ENCODE measurements around the gene MYO18B. TPM values are rescaled to one million over a fixed set of nuclear protein-coding genes. Genes with fewer than 3 reads are reported as not detected.

MYO18B gene
- total and polyA plus RNA-seq, 2 of the 8 experiments (the other 6 are each of a cell fraction or from before 2014, with no cell fraction given), result 0.62 to 0.78 TPM

DNA sequence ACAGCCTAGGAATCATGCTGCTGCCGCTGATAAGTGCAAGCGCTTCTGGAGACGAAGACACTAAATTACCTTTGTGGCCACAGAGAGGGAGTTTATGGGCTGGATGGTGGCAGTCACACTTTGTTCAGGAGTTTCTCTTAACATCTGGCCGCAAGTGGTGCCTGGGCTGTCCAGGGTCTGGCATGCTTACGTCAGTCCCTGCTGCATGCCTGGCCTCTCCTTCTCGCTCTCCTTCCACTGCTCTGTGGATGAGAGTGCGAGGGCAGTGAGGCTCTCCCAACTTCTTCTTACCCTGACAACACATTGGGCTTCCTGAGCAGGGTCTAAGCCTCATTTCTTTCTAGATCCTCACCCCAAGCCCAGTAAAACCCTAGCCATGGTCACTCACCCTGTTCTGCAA lies 266.6 kb downstream of the MYO18B start:
- H4K91ac ChIP-seq (replicated peaks; ENCODE audit: insufficient read length, low read length), result no peak overlapping the region
- no peak overlapping the region for H2BK20ac ChIP-seq (ENCODE audit: low read length)
- no peak overlapping the region for H3K4ac ChIP-seq (replicated peaks; ENCODE audit: insufficient read length, low read depth, low read length)
- no peak overlapping the region for H3K9ac ChIP-seq (replicated peaks in 1 of 4; ENCODE audit: extremely low read depth in 1 of 4, low read depth in 3 of 4, low read length in 3 of 4)
- no peak overlapping the region for H2BK15ac ChIP-seq (ENCODE audit: low read length)
- FAIRE-seq (no peak), DNase-seq (ENCODE audit: low read depth in 1 of 2, low spot score in 2 of 2) (no peak)
- H2BK120ac ChIP-seq (replicated peaks; ENCODE audit: low read depth, low read length), result no peak overlapping the region
- TF ChIP-seq BCL11A (IDR thresholded peaks at IDR 0.05; ENCODE audit: low read depth in 2 of 2, low read length in 2 of 2), result no peak
- no peak for TF ChIP-seq TBP (IDR thresholded peaks at IDR 0.05; ENCODE audit: low read depth, low read length)
- no peak for TF ChIP-seq SUZ12 (IDR thresholded peaks at IDR 0.05; ENCODE audit: low read length)
- no peak for TF ChIP-seq NANOG (IDR thresholded peaks at IDR 0.05; ENCODE audit: insufficient read depth, low read depth, low read length, poor library complexity, severe bottlenecking)
- TF ChIP-seq ASH2L (IDR thresholded peaks at IDR 0.05; ENCODE audit: low read length), result no peak
- TF ChIP-seq SIRT6 (IDR thresholded peaks at IDR 0.05; ENCODE audit: low read length), result no peak
- TF ChIP-seq MAFK (IDR thresholded peaks at IDR 0.05; ENCODE audit: low read depth, low read length), result no peak
- TF ChIP-seq CEBPB (IDR thresholded peaks at IDR 0.05; ENCODE audit: low read depth, low read length), result no peak
- TF ChIP-seq NRF1 (IDR thresholded peaks at IDR 0.05; ENCODE audit: low read depth, low read length), result no peak
- no peak for TF ChIP-seq RFX5 (IDR thresholded peaks at IDR 0.05; ENCODE audit: borderline replicate concordance, low read depth, low read length)
- TF ChIP-seq GTF2F1 (IDR thresholded peaks at IDR 0.05; ENCODE audit: borderline replicate concordance, low read depth, low read length), result no peak
- TF ChIP-seq TCF12 (IDR thresholded peaks at IDR 0.05; ENCODE audit: low read depth, low read length), result no peak
- no peak for TF ChIP-seq SIX5 (IDR thresholded peaks at IDR 0.05; ENCODE audit: low read depth, low read length)
- TF ChIP-seq TAF7 (optimal IDR thresholded peaks at IDR 0.05; ENCODE audit: borderline replicate concordance, low read depth, low read length), result no peak
- TF ChIP-seq BACH1 (IDR thresholded peaks at IDR 0.05; ENCODE audit: low read length), result no peak
- TF ChIP-seq CBX8 (IDR thresholded peaks at IDR 0.05; ENCODE audit: borderline replicate concordance, low read depth, low read length), result no peak
- H4K5ac ChIP-seq (ENCODE audit: insufficient read length, low read depth, low read length), result no peak overlapping the region
- no peak overlapping the region for H2BK12ac ChIP-seq (ENCODE audit: low read depth, low read length)
- H3K4me3 ChIP-seq (ENCODE audit: extremely low read depth in 1 of 4, insufficient read depth in 2 of 4, low read depth in 3 of 4, low read length in 4 of 4), result no peak overlapping the region
- ChIA-PET POLR2A (ENCODE audit: partially characterized antibody) (interaction anchor here (1.7 kb wide), 1 partner anchor 8 kb away, joined by 3 read pairs; no protein-coding TSS in a partner anchor), CTCF (ENCODE audit: partially characterized antibody) (no interaction called here)
- no peak overlapping the region for H2AK5ac ChIP-seq (ENCODE audit: low read depth, low read length)
- no peaks in the 10 kb centered on the region for H3K79me1 ChIP-seq (ENCODE audit: low read depth, low read length)
- no peak overlapping the region for H3K23ac ChIP-seq (ENCODE audit: insufficient read length)
- WGBS, 2 experiments (ENCODE audit: extremely low coverage in 1 of 2, insufficient coverage in 1 of 2, insufficient read length in 1 of 2, insufficient replicate concordance in 2 of 2, low coverage in 1 of 2, low lambda C conversion rate in 2 of 2, missing lambda C conversion rate in 1 of 2), result 88% methylated on average over 7 of the region's 7 CpGs; no CpG with 5 or more reads in 1 of the 2 experiments
- no peak overlapping the region for H3K27ac ChIP-seq (ENCODE audit: low read depth, low read length)
- no peak overlapping the region for H3K18ac ChIP-seq (ENCODE audit: extremely low read depth, low read length)
- no peak overlapping the region for H3K4me2 ChIP-seq (ENCODE audit: insufficient read depth in 1 of 2, low read depth in 2 of 2, low read length in 2 of 2)
- no peak overlapping the region for H2AFZ ChIP-seq (ENCODE audit: low read length)
- H4K20me1 ChIP-seq (replicated peaks in 1 of 2; ENCODE audit: control insufficient read depth in 1 of 2, insufficient read depth in 2 of 2, low read length in 2 of 2), result no peaks in the 10 kb centered on the region
- no peaks in the 10 kb centered on the region for H3K9me3 ChIP-seq (ENCODE audit: insufficient read depth in 2 of 2, low read depth in 1 of 2, low read length in 1 of 2)
- H3K4me1 ChIP-seq (replicated peaks in 1 of 4; ENCODE audit: control insufficient read depth in 3 of 4, insufficient read depth in 4 of 4, low read length in 3 of 4), result no peaks in the 10 kb centered on the region
- no peaks in the 10 kb centered on the region for H3K79me2 ChIP-seq (ENCODE audit: control insufficient read depth in 1 of 2, insufficient read depth in 2 of 2, low read length in 2 of 2)
- peak overlapping the region; percentile 53 for H3K14ac ChIP-seq (ENCODE audit: insufficient read length)
- no peaks in the 10 kb centered on the region for H3K36me3 ChIP-seq (ENCODE audit: control insufficient read depth in 2 of 4, insufficient read depth in 4 of 4, low read length in 3 of 4)
- H2BK5ac ChIP-seq (ENCODE audit: low read depth, low read length), result no peak overlapping the region
- H3K56ac ChIP-seq (replicated peaks; ENCODE audit: insufficient read length, low read depth, low read length), result no peak overlapping the region
- H3K23me2 ChIP-seq (ENCODE audit: low read depth, low read length), result no peaks in the 10 kb centered on the region
- no peaks in the 10 kb centered on the region for H3K27me3 ChIP-seq (replicated peaks in 1 of 4; ENCODE audit: control insufficient read depth in 3 of 4, extremely low read depth in 1 of 4, insufficient read depth in 3 of 4, low read length in 3 of 4)
- H4K8ac ChIP-seq (ENCODE audit: extremely low read depth, insufficient read depth, low read length), result no peak overlapping the region
